ENCODE measurements around the gene ZMIZ1. TPM values are rescaled to one million over a fixed set of nuclear protein-coding genes. Genes with fewer than 3 reads are reported as not detected.

Gene ZMIZ1
- total RNA-seq, 2 experiments from 2014 or later, result 14.6 to 15.5 TPM

- Mint-ChIP-seq H3K27me3 (no peaks in the 10 kb centered on the region), H3K27ac (no peak overlapping the region), H3K9me3 (no peaks in the 10 kb centered on the region), H3K4me1 (ENCODE audit: low read depth) (no peaks in the 10 kb centered on the region), H3K36me3 (ENCODE audit: low read depth) (no peaks in the 10 kb centered on the region), H3K4me3 (no peak overlapping the region)
- TF ChIP-seq CTCF (IDR thresholded peaks at IDR 0.05), result no peak
- H3K4me3 ChIP-seq (ENCODE audit: low read length), result no peak overlapping the region
- ATAC-seq (ENCODE audit: poor library complexity) (no peak), DNase-seq (no peak)
- no peaks in the 10 kb centered on the region for H3K27me3 ChIP-seq (ENCODE audit: control insufficient read depth in 1 of 2, insufficient read depth in 2 of 2, low read length in 2 of 2)
- CTCF ChIA-PET, result interaction anchor here (1.2 kb wide), 1 partner anchor 14 kb away, joined by 3 read pairs; no protein-coding TSS in a partner anchor
- H3K9me3 ChIP-seq (ENCODE audit: control insufficient read depth in 1 of 2, insufficient read depth in 1 of 2, low read length in 2 of 2), result no peaks in the 10 kb centered on the region
- no peak overlapping the region for H3K27ac ChIP-seq (ENCODE audit: low read depth in 1 of 2, low read length in 2 of 2)
- POLR2A ChIA-PET, result no interaction called here
- H3K4me1 ChIP-seq (ENCODE audit: insufficient read depth, low read length), result no peaks in the 10 kb centered on the region
- no peaks in the 10 kb centered on the region for H3K36me3 ChIP-seq (ENCODE audit: insufficient read depth, low read length)
- intact Hi-C loops (cut with DNase I, micrococcal nuclease), result no loop called here
These were observed 112.5 kb downstream of the ZMIZ1 start for GRCh38 chr10:79181227-79181626.

- Histone ChIP-seq H3K4me3 (ENCODE audit: low read length) (no peak overlapping the region), H3K4me1 (ENCODE audit: insufficient read depth, low read length) (no peaks in the 10 kb centered on the region), H3K36me3 (ENCODE audit: insufficient read depth, low read length) (no peaks in the 10 kb centered on the region), H3K9me3 (ENCODE audit: control insufficient read depth in 1 of 2, insufficient read depth in 1 of 2, low read length in 2 of 2) (no peaks in the 10 kb centered on the region), H3K27ac (ENCODE audit: low read depth in 1 of 2, low read length in 2 of 2) (no peak overlapping the region), H3K27me3 (ENCODE audit: control insufficient read depth in 1 of 2, insufficient read depth in 2 of 2, low read length in 2 of 2) (no peaks in the 10 kb centered on the region)
- Mint-ChIP-seq H3K27me3 (no peaks in the 10 kb centered on the region), H3K36me3 (ENCODE audit: low read depth) (no peaks in the 10 kb centered on the region), H3K4me1 (ENCODE audit: low read depth) (no peaks in the 10 kb centered on the region), H3K4me3 (no peak overlapping the region), H3K27ac (no peak overlapping the region), H3K9me3 (no peaks in the 10 kb centered on the region)
- ATAC-seq (ENCODE audit: poor library complexity), result no peak
- ChIA-PET CTCF (no interaction called here), POLR2A (no interaction called here)
- intact Hi-C loops (cut with DNase I, micrococcal nuclease), result no loop called here
- no peak for DNase-seq
- no peak for TF ChIP-seq CTCF (IDR thresholded peaks at IDR 0.05)
These were observed 113.1 kb downstream of the ZMIZ1 start for GRCh38 chr10:79181698-79182521.

GRCh38 chr10:79182781-79183467 is 114.2 kb downstream of the ZMIZ1 start:
- CTCF ChIA-PET, result no interaction called here
- Histone ChIP-seq H3K36me3 (ENCODE audit: insufficient read depth, low read length) (no peaks in the 10 kb centered on the region), H3K27ac (ENCODE audit: low read depth in 1 of 2, low read length in 2 of 2) (no peak overlapping the region), H3K27me3 (ENCODE audit: control insufficient read depth in 1 of 2, insufficient read depth in 2 of 2, low read length in 2 of 2) (no peaks in the 10 kb centered on the region), H3K9me3 (ENCODE audit: control insufficient read depth in 1 of 2, insufficient read depth in 1 of 2, low read length in 2 of 2) (no peaks in the 10 kb centered on the region), H3K4me1 (ENCODE audit: insufficient read depth, low read length) (no peaks in the 10 kb centered on the region), H3K4me3 (ENCODE audit: low read length) (no peak overlapping the region)
- no peaks in the 10 kb centered on the region for H3K9me3 Mint-ChIP-seq
- POLR2A ChIA-PET, result no interaction called here
- no peak overlapping the region for H3K27ac Mint-ChIP-seq
- no peak for TF ChIP-seq CTCF (IDR thresholded peaks at IDR 0.05)
- ATAC-seq (ENCODE audit: poor library complexity) (no peak), DNase-seq (no peak)
- intact Hi-C loops (cut with DNase I, micrococcal nuclease), result no loop called here
- H3K36me3 Mint-ChIP-seq (ENCODE audit: low read depth), result no peaks in the 10 kb centered on the region
- H3K4me3 Mint-ChIP-seq, result no peak overlapping the region
- H3K4me1 Mint-ChIP-seq (ENCODE audit: low read depth), result no peaks in the 10 kb centered on the region
- H3K27me3 Mint-ChIP-seq, result no peaks in the 10 kb centered on the region

Measured in CD4-positive, alpha-beta T cell (primary cell).